ENCODE results near the gene NFE2L2. TPM values are rescaled to one million over a fixed set of nuclear protein-coding genes. Genes with fewer than 3 reads are reported as not detected.

Gene NFE2L2
- total RNA-seq, 5 donors from 2014 or later (not counting 1 experiment from before 2014, with no cell fraction given): 54.3 to 77.0 (median 73.8) TPM

DNA sequence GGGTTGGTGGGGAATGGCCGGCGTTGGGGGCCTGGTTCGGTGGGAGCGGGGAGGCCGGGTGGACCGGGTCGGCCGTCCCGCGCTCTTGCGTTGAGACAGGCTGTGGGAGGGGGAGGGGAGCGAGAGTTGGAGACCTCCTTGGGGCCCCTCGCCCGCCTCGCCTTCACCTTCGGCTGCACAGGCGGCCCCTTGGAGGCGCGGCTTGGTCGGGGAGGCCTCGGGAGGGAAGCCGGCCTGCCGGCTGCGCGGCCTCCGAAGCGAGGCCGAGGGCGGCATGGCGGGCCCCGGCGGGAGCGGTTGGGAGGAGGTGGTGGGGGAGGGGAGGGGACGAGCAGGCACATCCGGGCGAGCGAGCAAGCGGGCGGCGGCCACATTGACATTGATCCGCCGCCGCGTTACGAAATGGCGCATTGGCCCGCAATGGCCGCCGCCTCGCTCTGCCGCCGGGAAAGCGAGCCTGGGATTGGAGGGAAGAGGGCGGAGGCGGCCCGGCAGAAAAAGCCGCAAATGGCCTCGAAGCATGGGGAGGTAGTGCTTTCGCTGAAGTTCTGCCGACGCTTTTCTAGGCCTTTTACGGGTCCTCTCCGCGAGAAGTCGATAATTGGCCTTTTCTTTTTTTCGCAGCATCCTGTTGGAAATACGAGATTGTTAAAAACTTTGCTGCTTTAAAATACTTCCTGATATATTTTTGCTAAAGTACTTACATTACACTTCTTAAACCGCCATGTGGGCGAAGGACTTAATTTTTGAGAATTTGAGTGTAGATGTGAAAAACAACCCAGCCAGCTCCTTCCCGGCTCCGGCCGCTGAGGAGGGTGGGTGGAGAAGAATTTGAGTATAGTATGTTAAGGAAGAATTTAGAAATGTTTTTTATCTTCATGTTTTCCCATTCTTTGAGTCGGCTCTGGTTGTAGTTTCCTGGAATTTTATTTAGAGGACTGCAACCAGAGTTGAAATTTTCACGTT, 51.4 kb downstream of the NFE2L2 start:
- ChIA-PET CTCF (interaction anchor here (0.6 to 2.5 kb wide), 6 partner anchors 48 to 1828 kb away, joined by 3 to 18 read pairs (median 5); partner anchors contain the start of gene NFE2L2 (in 2 of the 2)), POLR2A (interaction anchor here in 1 of 2 donors (0.6 to 1.8 kb wide), 5 partner anchors 15 to 405 kb away, joined by 3 to 66 read pairs (median 5); partner anchors contain the start of gene NFE2L2)
- DNase-seq: peak; percentile 79 to 94 (median 86)
- peaks cover 23 to 41% of the 10 kb centered on the region in 2 experiments for H3K4me1 ChIP-seq (ENCODE audit: control insufficient read depth in 1 of 2, extremely low read depth in 1 of 2, insufficient read depth in 2 of 2, low read length in 2 of 2)
- H3K9me3 ChIP-seq: no peaks in the 10 kb centered on the region
- Mint-ChIP-seq H3K27me3 (no peaks in the 10 kb centered on the region), H3K36me3 (peaks cover 32% of the 10 kb centered on the region), H3K4me3 (peak overlapping the region; percentile 90 to 92 (median 92)), H3K4me1 (peaks cover 55 to 61% (median 58%) of the 10 kb centered on the region in 3 donors), H3K9me3 (no peaks in the 10 kb centered on the region), H3K27ac (peak overlapping the region; percentile 99)
- H3K27ac ChIP-seq (ENCODE audit: low read length): peak overlapping the region; percentile 99
- under 1% methylated on average over 67 of the region's 74 CpGs for WGBS (ENCODE audit: insufficient coverage)
- peak overlapping the region; percentile 75 to 94 for H3K4me3 ChIP-seq (ENCODE audit: control insufficient read depth in 1 of 2, extremely low read depth in 1 of 2, low read length in 1 of 2)
- peak; percentile 59 to 66 (median 64) for ATAC-seq (replicated peaks in 1 of 4)
- no peaks in the 10 kb centered on the region for H3K27me3 ChIP-seq (replicated peaks in 1 of 2; ENCODE audit: control insufficient read depth in 2 of 2, extremely low read depth in 1 of 2, insufficient read depth in 2 of 2, low read length in 1 of 2)
- H3K36me3 ChIP-seq (ENCODE audit: control insufficient read depth in 2 of 2, extremely low read depth in 1 of 2, insufficient read depth in 1 of 2, low read length in 1 of 2): peaks cover 2 to 34% of the 10 kb centered on the region in 2 donors

DNA sequence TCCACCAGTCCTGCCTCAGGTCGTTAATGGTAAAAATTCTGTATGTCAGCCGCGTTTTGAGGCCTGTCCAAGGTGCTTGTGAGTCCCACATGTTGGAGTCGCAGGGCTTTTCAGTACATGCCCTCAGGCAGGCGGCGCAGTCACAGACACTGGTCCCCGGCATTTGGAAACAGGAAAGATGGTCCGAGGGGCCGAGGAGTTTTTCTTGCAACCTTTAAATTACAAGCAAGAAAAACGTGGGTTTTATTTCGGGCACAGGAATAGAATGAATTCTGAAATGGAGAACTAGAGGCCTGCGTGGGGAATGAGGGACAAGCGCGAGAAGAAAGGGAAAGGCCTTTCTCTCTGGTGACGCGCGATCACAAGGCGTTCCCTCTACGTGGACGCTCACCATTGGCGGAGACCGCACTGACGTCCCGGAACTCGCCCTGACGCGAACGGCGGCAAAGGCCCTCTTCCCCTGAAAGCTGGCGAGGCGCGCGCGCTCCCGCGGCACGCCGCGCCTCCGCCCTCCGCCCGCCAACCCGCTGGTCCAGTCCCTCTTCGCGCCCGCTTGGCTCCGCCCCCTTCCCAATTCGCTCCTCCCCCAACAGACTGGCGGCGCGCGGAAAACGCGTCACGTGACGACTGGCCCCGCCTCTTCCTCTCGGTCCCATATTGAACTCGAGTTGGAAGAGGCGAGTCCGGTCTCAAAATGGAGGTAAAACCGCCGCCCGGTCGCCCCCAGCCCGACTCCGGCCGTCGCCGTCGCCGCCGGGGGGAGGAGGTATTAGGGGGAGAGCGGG, 52.2 kb downstream of the NFE2L2 start, which contains the start of gene HNRNPA3:
Gene HNRNPA3 (plus strand): TSS at position 689 of the 785 bp plus-strand sequence. CDS start 6 bp downstream, at position 695.
- ATAC-seq (replicated peaks in 1 of 4): peak; percentile 84 to 91 (median 87)
- H3K4me3 Mint-ChIP-seq: peak within 1 kb of the TSS; percentile 90 to 92 (median 92)

DNA sequence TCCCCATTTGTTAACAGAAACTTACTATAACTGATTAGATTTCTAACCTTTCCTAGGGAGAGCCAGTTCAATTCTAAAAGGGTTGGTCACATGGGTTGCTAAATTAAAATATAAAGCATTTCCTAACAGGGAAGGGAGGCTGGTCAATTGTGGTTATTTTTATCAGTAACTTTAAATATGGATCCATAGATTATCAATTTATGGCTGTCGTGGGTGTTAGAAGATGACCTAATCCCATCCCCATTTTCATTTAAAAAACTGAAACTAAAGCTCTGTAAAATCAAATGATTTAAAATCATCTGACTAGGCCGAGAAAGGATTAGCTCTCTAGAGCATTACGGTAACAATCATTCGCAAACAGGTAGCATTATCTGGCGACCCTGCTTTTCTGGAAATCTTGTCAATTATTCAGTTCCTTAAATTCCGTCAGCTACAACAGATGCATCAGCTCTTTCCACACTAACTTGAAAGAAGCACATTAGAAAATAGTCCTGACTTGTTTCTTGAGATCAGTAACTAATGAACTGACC, 52.9 kb downstream of the NFE2L2 start:
- H3K4me1 ChIP-seq (ENCODE audit: control insufficient read depth in 1 of 2, extremely low read depth in 1 of 2, insufficient read depth in 2 of 2, low read length in 2 of 2): peaks cover 23 to 32% of the 10 kb centered on the region in 2 experiments
- no peak for ATAC-seq (replicated peaks in 1 of 4)
- peak overlapping the region; percentile 90 to 92 (median 92) for H3K4me3 Mint-ChIP-seq
- peaks cover 49 to 51% (median 50%) of the 10 kb centered on the region in 3 donors for H3K4me1 Mint-ChIP-seq
- H3K27ac ChIP-seq (ENCODE audit: low read length): peak overlapping the region; percentile 100
- no peaks in the 10 kb centered on the region for H3K27me3 Mint-ChIP-seq
- peak overlapping the region; percentile 99 for H3K27ac Mint-ChIP-seq
- peaks cover 22% of the 10 kb centered on the region for H3K36me3 Mint-ChIP-seq
- H3K36me3 ChIP-seq (ENCODE audit: control insufficient read depth in 2 of 2, extremely low read depth in 1 of 2, insufficient read depth in 1 of 2, low read length in 1 of 2): peaks cover 0 to 19% of the 10 kb centered on the region in 2 donors
- WGBS (ENCODE audit: insufficient coverage): 10% methylated on average over 5 of the region's 6 CpGs
- ChIA-PET CTCF (interaction anchor here (0.6 to 1.7 kb wide), 10 partner anchors 28 to 1237 kb away, joined by 3 to 18 read pairs (median 4); partner anchors contain the start of gene NFE2L2 (in 2 of the 2)), POLR2A (interaction anchor here (0.5 to 1.7 kb wide), 10 partner anchors 9 to 84 kb away, joined by 3 to 66 read pairs (median 4); partner anchors contain the start of gene NFE2L2 (in 1 of the 2))
- H3K9me3 Mint-ChIP-seq: no peaks in the 10 kb centered on the region
- H3K4me3 ChIP-seq (ENCODE audit: control insufficient read depth in 1 of 2, extremely low read depth in 1 of 2, low read length in 1 of 2): peak overlapping the region; percentile 66 to 86
- peak in 1 of 35 experiments; percentile 9 for DNase-seq
- no peaks in the 10 kb centered on the region for H3K27me3 ChIP-seq (replicated peaks in 1 of 2; ENCODE audit: control insufficient read depth in 2 of 2, extremely low read depth in 1 of 2, insufficient read depth in 2 of 2, low read length in 1 of 2)
- no peaks in the 10 kb centered on the region for H3K9me3 ChIP-seq

More for the DNA sequence above, 52.2 kb downstream of the NFE2L2 start, which contains the start of gene HNRNPA3:
- peak; percentile 98 to 100 (median 100) for DNase-seq
- Histone ChIP-seq H3K4me3 (ENCODE audit: control insufficient read depth in 1 of 2, extremely low read depth in 1 of 2, low read length in 1 of 2) (peak within 1 kb of the TSS; percentile 86 to 94), H3K9me3 (no peaks in the 10 kb centered on the region), H3K36me3 (ENCODE audit: control insufficient read depth in 2 of 2, extremely low read depth in 1 of 2, insufficient read depth in 1 of 2, low read length in 1 of 2) (peaks cover 0 to 25% of the 10 kb centered on the region in 2 donors), H3K27ac (ENCODE audit: low read length) (peak within 1 kb of the TSS; percentile 100), H3K27me3 (replicated peaks in 1 of 2; ENCODE audit: control insufficient read depth in 2 of 2, extremely low read depth in 1 of 2, insufficient read depth in 2 of 2, low read length in 1 of 2) (no peaks in the 10 kb centered on the region), H3K4me1 (ENCODE audit: control insufficient read depth in 1 of 2, extremely low read depth in 1 of 2, insufficient read depth in 2 of 2, low read length in 2 of 2) (peaks cover 23 to 34% of the 10 kb centered on the region in 2 experiments)
- CTCF ChIA-PET: interaction anchor here (0.6 to 1.7 kb wide), 10 partner anchors 28 to 1236 kb away, joined by 3 to 18 read pairs (median 4); partner anchors contain the start of gene NFE2L2 (in 2 of the 2)
- POLR2A ChIA-PET: interaction anchor here (0.6 to 1.7 kb wide), 8 partner anchors 27 to 84 kb away, joined by 3 to 66 read pairs (median 4); partner anchors contain the start of gene NFE2L2 (in 1 of the 2)
- Mint-ChIP-seq H3K4me1 (peaks cover 51 to 57% (median 54%) of the 10 kb centered on the region in 3 donors), H3K27ac (peak within 1 kb of the TSS; percentile 99), H3K9me3 (no peaks in the 10 kb centered on the region), H3K27me3 (no peaks in the 10 kb centered on the region), H3K36me3 (peaks cover 28% of the 10 kb centered on the region)
- WGBS (ENCODE audit: insufficient coverage): 0% methylated on average over 56 of the region's 74 CpGs

DNA sequence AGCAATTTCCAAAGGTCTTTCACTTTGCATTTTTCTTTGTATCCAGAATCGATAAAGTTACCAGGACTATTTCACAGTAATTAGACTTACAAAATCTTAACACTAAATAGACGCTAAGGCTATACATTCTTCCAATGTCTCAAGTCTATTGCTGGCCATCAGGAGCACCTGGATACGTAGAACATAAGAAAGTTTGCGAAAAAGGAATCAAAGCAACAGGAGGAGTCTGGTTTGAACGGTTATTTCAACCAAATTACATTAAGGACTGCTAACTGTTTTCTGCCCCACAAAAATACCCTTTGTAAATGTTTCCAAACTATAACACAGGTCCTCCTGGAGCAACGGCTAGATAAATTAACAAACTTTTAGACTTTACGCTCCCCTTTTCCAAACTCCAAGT, 53.4 kb downstream of the NFE2L2 start:
- Mint-ChIP-seq H3K27me3 (no peaks in the 10 kb centered on the region), H3K36me3 (peaks cover 17% of the 10 kb centered on the region), H3K27ac (peak overlapping the region; percentile 99), H3K9me3 (no peaks in the 10 kb centered on the region), H3K4me1 (peaks cover 44 to 48% (median 46%) of the 10 kb centered on the region in 3 donors), H3K4me3 (peak overlapping the region; percentile 90 to 92 (median 92))
- no peaks in the 10 kb centered on the region for H3K9me3 ChIP-seq
- CTCF ChIA-PET: interaction anchor here (0.8 to 1.7 kb wide), 10 partner anchors 29 to 205 kb away, joined by 3 to 18 read pairs (median 4); partner anchors contain the start of gene NFE2L2 (in 2 of the 2)
- 68% methylated on average over 4 of the region's 7 CpGs for WGBS (ENCODE audit: insufficient coverage)
- H3K27ac ChIP-seq (ENCODE audit: low read length): peak overlapping the region; percentile 100
- H3K36me3 ChIP-seq (ENCODE audit: control insufficient read depth in 2 of 2, extremely low read depth in 1 of 2, insufficient read depth in 1 of 2, low read length in 1 of 2): peaks cover 0 to 14% of the 10 kb centered on the region in 2 donors
- peaks cover 23 to 30% of the 10 kb centered on the region in 2 experiments for H3K4me1 ChIP-seq (ENCODE audit: control insufficient read depth in 1 of 2, extremely low read depth in 1 of 2, insufficient read depth in 2 of 2, low read length in 2 of 2)
- DNase-seq: peak in 1 of 35 experiments; percentile 3
- POLR2A ChIA-PET: interaction anchor here (0.5 to 1.7 kb wide), 10 partner anchors 10 to 53 kb away, joined by 3 to 66 read pairs (median 4); partner anchors contain the start of gene NFE2L2 (in 1 of the 2)
- H3K4me3 ChIP-seq (ENCODE audit: control insufficient read depth in 1 of 2, extremely low read depth in 1 of 2, low read length in 1 of 2): peak overlapping the region in 1 of 2 donors; percentile 86
- no peak for ATAC-seq (replicated peaks in 1 of 4)
- no peaks in the 10 kb centered on the region for H3K27me3 ChIP-seq (replicated peaks in 1 of 2; ENCODE audit: control insufficient read depth in 2 of 2, extremely low read depth in 1 of 2, insufficient read depth in 2 of 2, low read length in 1 of 2)

DNA sequence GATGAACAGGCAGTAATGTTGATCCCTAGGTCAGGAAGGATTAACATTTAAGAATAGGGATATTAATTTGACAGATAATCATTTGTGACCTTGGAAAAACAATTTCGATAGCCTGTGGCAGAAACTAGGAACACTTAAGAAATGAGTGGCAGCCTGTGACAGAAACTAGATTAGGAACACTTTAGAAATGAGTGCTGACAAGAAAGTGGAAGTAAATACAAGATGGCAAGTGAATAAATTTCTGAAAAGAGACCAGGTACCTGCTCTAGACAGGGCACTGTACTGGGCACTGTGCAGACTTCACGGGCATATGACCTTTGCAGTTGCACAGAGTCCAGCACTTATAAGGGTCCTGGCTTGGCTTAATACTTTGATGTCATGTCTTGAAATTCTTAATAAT, 57.4 kb downstream of the NFE2L2 start:
- H3K27ac Mint-ChIP-seq: no peak overlapping the region
- H3K4me1 Mint-ChIP-seq: peaks cover 15 to 20% (median 19%) of the 10 kb centered on the region in 3 donors
- 45% methylated on average over 2 of the region's 2 CpGs for WGBS (ENCODE audit: insufficient coverage)

More for the DNA sequence above, 57.4 kb downstream of the NFE2L2 start:
- no peak overlapping the region for H3K4me3 Mint-ChIP-seq
- no peak overlapping the region for H3K4me3 ChIP-seq (ENCODE audit: control insufficient read depth in 1 of 2, extremely low read depth in 1 of 2, low read length in 1 of 2)
- H3K36me3 Mint-ChIP-seq: no peaks in the 10 kb centered on the region
- POLR2A ChIA-PET: no interaction called here
- no peak for DNase-seq
- H3K27ac ChIP-seq (ENCODE audit: low read length): no peak overlapping the region
- ATAC-seq (replicated peaks in 1 of 4): no peak
- no peaks in the 10 kb centered on the region for H3K36me3 ChIP-seq (ENCODE audit: control insufficient read depth in 2 of 2, extremely low read depth in 1 of 2, insufficient read depth in 1 of 2, low read length in 1 of 2)
- H3K9me3 ChIP-seq: no peaks in the 10 kb centered on the region
- CTCF ChIA-PET: no interaction called here
- no peaks in the 10 kb centered on the region for H3K9me3 Mint-ChIP-seq
- no peaks in the 10 kb centered on the region for H3K27me3 Mint-ChIP-seq
- no peaks in the 10 kb centered on the region for H3K27me3 ChIP-seq (replicated peaks in 1 of 2; ENCODE audit: control insufficient read depth in 2 of 2, extremely low read depth in 1 of 2, insufficient read depth in 2 of 2, low read length in 1 of 2)
- H3K4me1 ChIP-seq (ENCODE audit: control insufficient read depth in 1 of 2, extremely low read depth in 1 of 2, insufficient read depth in 2 of 2, low read length in 2 of 2): peaks cover 10 to 13% of the 10 kb centered on the region in 2 experiments
